Keratinocyte (primary cell): ENCODE data around the gene ACOT7. TPM values are rescaled to one million over a fixed set of nuclear protein-coding genes. Genes with fewer than 3 reads are reported as not detected.

ENCODE experiments used
- DNase-seq: peaks from one replicate; pipeline ENCODE4 v3.0.0-alpha.2; 2011; ENCODE audit warnings: low read depth, missing footprints, low spot score
- FAIRE-seq: peaks from 2 replicates; lab custom pipeline; 2011; peaks lifted over from hg19 to GRCh38; lab: Jason Lieb, UNC
- H2AFZ ChIP-seq: 2 replicates; pipeline ENCODE4 v1.6.0; 2012; ENCODE audit warnings: low read length, control low read depth, inconsistent platforms; ENCODE audit not compliant: control insufficient read depth
- H3K27ac ChIP-seq: 2 replicates; pipeline ENCODE4 v1.5.1; 2011; ENCODE audit warnings: low read length; ENCODE audit not compliant: control insufficient read depth, insufficient read depth
- H3K27me3 ChIP-seq: 3 replicates; pipeline ENCODE4 v1.6.0; 2011; ENCODE audit warnings: low read length; ENCODE audit not compliant: control insufficient read depth, insufficient read depth; ENCODE audit errors: extremely low read depth
- H3K36me3 ChIP-seq, 2 experiments: 2 replicates in 1 of 2; 3 replicates in 1 of 2; pipeline ENCODE4 v1.5.1; 2011; ENCODE audit warnings: low read length in 2 of 2, mild to moderate bottlenecking in 1 of 2; ENCODE audit not compliant: control insufficient read depth in 2 of 2, insufficient read depth in 2 of 2; ENCODE audit errors: extremely low read depth in 1 of 2
- H3K4me1 ChIP-seq: 3 replicates; pipeline ENCODE4 v1.5.1; 2011; ENCODE audit warnings: low read length; ENCODE audit not compliant: control insufficient read depth, insufficient read depth; ENCODE audit errors: extremely low read depth
- H3K4me2 ChIP-seq: 3 replicates; pipeline ENCODE4 v1.6.0; 2011; ENCODE audit warnings: low read depth, low read length; ENCODE audit not compliant: control insufficient read depth, insufficient read depth; ENCODE audit errors: extremely low read depth
- H3K4me3 ChIP-seq, 3 experiments: fragments of 200-600 bp in 1 of 3; sonication (generic) in 1 of 3; 2 replicates in 2 of 3; 3 replicates in 1 of 3; pipeline ENCODE4 v1.5.1; 2011 to 2016; ENCODE audit warnings: low read length in 3 of 3, mild to moderate bottlenecking in 3 of 3, control low read depth in 2 of 3, inconsistent platforms in 1 of 3, low read depth in 1 of 3, mixed read lengths in 1 of 3, mixed run types in 1 of 3, moderate library complexity in 1 of 3; ENCODE audit not compliant: control insufficient read depth in 2 of 3, insufficient read depth in 2 of 3; ENCODE audit errors: extremely low read depth in 1 of 3
- H3K79me2 ChIP-seq: 2 replicates; pipeline ENCODE4 v1.6.0; 2012; ENCODE audit warnings: low read length; ENCODE audit not compliant: control insufficient read depth, insufficient read depth
- H3K9ac ChIP-seq: 3 replicates; pipeline ENCODE4 v1.6.0; 2011; ENCODE audit warnings: low read length; ENCODE audit not compliant: control insufficient read depth, insufficient read depth; ENCODE audit errors: extremely low read depth
- H3K9me1 ChIP-seq: 3 replicates; pipeline ENCODE4 v1.6.0; 2011; ENCODE audit warnings: low read length; ENCODE audit not compliant: control insufficient read depth, insufficient read depth; ENCODE audit errors: extremely low read depth
- H3K9me3 ChIP-seq: 2 replicates; pipeline ENCODE4 v1.5.1; 2012; ENCODE audit warnings: low read depth, low read length; ENCODE audit not compliant: control insufficient read depth
- H4K20me1 ChIP-seq: 3 replicates; pipeline ENCODE4 v1.6.0; 2011; ENCODE audit warnings: low read length; ENCODE audit not compliant: control insufficient read depth, insufficient read depth; ENCODE audit errors: extremely low read depth
- CTCF ChIP-seq, 3 experiments: IDR thresholded peaks in 1 of 3; conservative IDR thresholded peaks in 1 of 3; optimal IDR thresholded peaks in 1 of 3; 2 replicates in 2 of 3; 3 replicates in 1 of 3; pipeline versions ENCODE3 to v1.5.1; 2011; ENCODE audit warnings: low read length in 3 of 3, mild to moderate bottlenecking in 3 of 3, moderate library complexity in 2 of 3, control low read depth in 1 of 3, inconsistent platforms in 1 of 3; ENCODE audit not compliant: insufficient read depth in 2 of 3; ENCODE audit errors: extremely low read depth in 1 of 3
- EZH2 ChIP-seq: IDR thresholded peaks from one replicate; pipeline ENCODE4 v1.6.1; 2012; ENCODE audit warnings: inconsistent platforms, mild to moderate bottlenecking, low read length, moderate library complexity
- dilution Hi-C: fragments of 300-500 bp; cut with MboI; formaldehyde crosslinking; loops from one replicate; pipeline ENCODE4 v1.7.0; 2020; ENCODE audit warnings: low sequenced_read_pairs; ENCODE audit not compliant: extremely low pct_ligation_motif_present
- polyA plus RNA-seq, 5 experiments: library from polyadenylated mRNA; depleted of rRNA in 3 of 5; stranded (reverse) in 3 of 5; stranded (forward) in 1 of 5; unstranded in 1 of 5; fragments of >200 nt; gene quantifications; 1 replicate in 1 of 5; 2 replicates in 3 of 5; 3 replicates in 1 of 5; pipeline versions ENCODE4 v1.2.1 to v1.2.3, GENCODE V29; 2011 to 2012; ENCODE audit warnings: missing spikeins in 2 of 5, low read depth in 1 of 5, low replicate concordance in 1 of 5

ACOT7 gene
- polyA plus RNA-seq, 1 donor (not counting 4 experiments of a cell fraction or from before 2014, with no cell fraction given): 226 TPM

GRCh38 chr1:6248932-6249738 is 144.4 kb downstream of the ACOT7 start:
- dilution Hi-C loops: no loop called here
- Histone ChIP-seq H4K20me1 (peaks cover 6% of the 10 kb centered on the region), H3K36me3 (peaks cover 3 to 6% of the 10 kb centered on the region in 2 experiments), H3K4me2 (peak overlapping the region; percentile 41), H3K4me1 (peaks cover 9% of the 10 kb centered on the region), H2AFZ (no peak overlapping the region), H3K27ac (no peak overlapping the region), H3K9me3 (no peaks in the 10 kb centered on the region), H3K9me1 (no peaks in the 10 kb centered on the region), H3K79me2 (no peaks in the 10 kb centered on the region), H3K9ac (no peak overlapping the region), H3K4me3 (no peak overlapping the region), H3K27me3 (peaks cover 24% of the 10 kb centered on the region)
- FAIRE-seq (no peak), DNase-seq (no peak)
- TF ChIP-seq CTCF (optimal IDR thresholded peaks at IDR 0.05 in 1 of 3, IDR thresholded peaks at IDR 0.05 in 1 of 3, conservative IDR thresholded peaks at IDR 0.05 in 1 of 3; ENCODE audit: extremely low read depth in 1 of 3, insufficient read depth in 2 of 3, low read length in 3 of 3) (peak in 1 of 3 experiments; percentile 23), EZH2 (no peak)

- Histone ChIP-seq H2AFZ (no peak overlapping the region), H3K27me3 (peaks cover 32% of the 10 kb centered on the region), H3K4me2 (no peak overlapping the region), H3K4me1 (peaks cover 9% of the 10 kb centered on the region), H3K36me3 (peaks cover 0 to under 1% of the 10 kb centered on the region in 2 experiments), H3K9ac (no peak overlapping the region), H3K9me3 (no peaks in the 10 kb centered on the region), H3K79me2 (no peaks in the 10 kb centered on the region), H3K4me3 (no peak overlapping the region), H3K9me1 (no peaks in the 10 kb centered on the region), H4K20me1 (peaks cover 9% of the 10 kb centered on the region), H3K27ac (no peak overlapping the region)
- DNase-seq (no peak), FAIRE-seq (no peak)
- dilution Hi-C loops: no loop called here
- TF ChIP-seq EZH2 (no peak), CTCF (optimal IDR thresholded peaks at IDR 0.05 in 1 of 3, IDR thresholded peaks at IDR 0.05 in 1 of 3, conservative IDR thresholded peaks at IDR 0.05 in 1 of 3; ENCODE audit: extremely low read depth in 1 of 3, insufficient read depth in 2 of 3, low read length in 3 of 3) (no peak)
These were observed 145.3 kb downstream of the ACOT7 start for GRCh38 chr1:6248161-6248776.
